Sigmoid colon (tissue), 7 donors: ENCODE measurements around the gene IRX5. TPM values are rescaled to one million over a fixed set of nuclear protein-coding genes. Genes with fewer than 3 reads are reported as not detected.

Experiments used
- DNase-seq: peaks from one replicate; pipeline ENCODE4 v3.0.0-alpha.2; 2019
- H3K27ac ChIP-seq, 4 donors: fragments of 200-600 bp; sonication (generic); one replicate each; pipeline ENCODE4 v1.5.1; 2016 to 2019; ENCODE audit warnings: mild to moderate bottlenecking in 1 of 4
- H3K27me3 ChIP-seq, 3 donors: fragments of 200-600 bp; sonication (generic); one replicate each; pipeline ENCODE4 v1.5.1; 2019; ENCODE audit warnings: mild to moderate bottlenecking in 1 of 3
- H3K36me3 ChIP-seq, 4 donors: fragments of 200-600 bp; sonication (generic); one replicate each; pipeline ENCODE4 v1.5.1; 2016 to 2019
- H3K4me1 ChIP-seq, 4 donors: fragments of 200-600 bp; sonication (generic); one replicate each; pipeline ENCODE4 v1.5.1; 2017 to 2019
- H3K4me3 ChIP-seq, 4 donors: fragments of 200-600 bp; sonication (generic); one replicate each; pipeline ENCODE4 v1.5.1; 2017 to 2019; ENCODE audit warnings: mild to moderate bottlenecking in 2 of 4, moderate library complexity in 1 of 4
- H3K9me3 ChIP-seq, 4 donors: fragments of 200-600 bp in 3 of 4; sonication (generic) in 3 of 4; one replicate each; pipeline versions ENCODE4 v1.5.1 to v1.6.1; 2013 to 2019
- EP300 ChIP-seq, 4 donors: sonication (generic); formaldehyde crosslinking; IDR thresholded peaks; one replicate each; pipeline ENCODE4 v1.6.1; 2017; ENCODE audit warnings: antibody characterized with exemption in 4 of 4
- POLR2A ChIP-seq, 2 donors: fragments of 450-650 bp; IDR thresholded peaks; one replicate each; pipeline ENCODE4 v1.6.1; 2016; ENCODE audit warnings: antibody characterized with exemption in 2 of 2, mild to moderate bottlenecking in 2 of 2, moderate library complexity in 2 of 2
- POLR2AphosphoS5 ChIP-seq, 4 donors: sonication (generic); formaldehyde crosslinking; IDR thresholded peaks; one replicate each; pipeline ENCODE4 v1.6.1; 2017; ENCODE audit warnings: antibody characterized with exemption in 4 of 4
- WGBS, 2 donors: extraction: QIAGEN DNeasy Blood & Tissue Kit; methylation state at CpG; one replicate each; pipeline ENCODE4 v1.1.7; 2013; 5-methylcytosine and 5-hydroxymethylcytosine counted together
- intact Hi-C: fragments of 100-400 bp; cut with DNase I; formaldehyde crosslinking; loops from one replicate; pipeline ENCODE4 v1.15.1; 2023
- polyA plus RNA-seq, 3 donors: library from polyadenylated mRNA; stranded (reverse); fragments of 200-250 nt; gene quantifications; one replicate each; pipeline ENCODE4 v1.2.3, GENCODE V29; 2013
- total RNA-seq, 4 donors: library from RNA; depleted of rRNA; stranded (reverse); fragments of >200 nt; gene quantifications; one replicate each; pipeline ENCODE4 v1.1.0, GENCODE V29; 2016
- TF ChIP-seq, protein P1 (sequence below), 4 experiments: fragments of 450-650 bp in 3 of 4; fragments of 200-600 bp in 1 of 4; IDR thresholded peaks; one replicate each; pipeline ENCODE4 v1.5.1; 2016 to 2019; ENCODE audit warnings: antibody characterized with exemption in 4 of 4, mild to moderate bottlenecking in 3 of 4, moderate library complexity in 2 of 4
- donor health status: healthy with polysubstance abuse.
- donor health status: Bipolar disorder and iron deficiency.
- donor health status: healthy.

The IRX5 gene
- total and polyA plus RNA-seq, 7 donors = not detected

DNA sequence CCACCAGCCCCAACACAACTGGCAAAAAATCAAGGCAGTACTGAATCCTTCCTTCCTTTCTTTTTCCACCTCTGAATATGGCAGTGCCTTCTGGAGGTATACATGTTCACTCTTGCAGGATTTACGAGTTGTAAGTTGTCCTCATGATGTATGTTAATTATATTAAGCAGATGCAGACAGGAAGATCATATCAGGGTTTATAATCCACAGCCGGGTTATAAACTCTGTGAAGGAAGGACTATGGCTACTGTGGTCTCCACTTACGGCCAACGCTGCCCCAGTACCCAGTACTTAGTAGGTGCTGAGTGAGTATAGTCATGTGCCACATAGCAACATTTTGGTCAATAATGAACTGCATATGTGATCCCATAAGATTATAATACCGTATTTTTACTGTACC lies 19.6 kb upstream of the IRX5 start:
- DNase-seq = no peak
- 61 to 81% methylated on average over 5 of the region's 5 CpGs for WGBS, 2 donors
- H3K4me3 ChIP-seq = no peak overlapping the region
- TF ChIP-seq EP300 (IDR thresholded peaks at IDR 0.05) (no peak), POLR2A (IDR thresholded peaks at IDR 0.05) (no peak), POLR2AphosphoS5 (IDR thresholded peaks at IDR 0.05) (no peak)
- TF ChIP-seq, protein P1, sequence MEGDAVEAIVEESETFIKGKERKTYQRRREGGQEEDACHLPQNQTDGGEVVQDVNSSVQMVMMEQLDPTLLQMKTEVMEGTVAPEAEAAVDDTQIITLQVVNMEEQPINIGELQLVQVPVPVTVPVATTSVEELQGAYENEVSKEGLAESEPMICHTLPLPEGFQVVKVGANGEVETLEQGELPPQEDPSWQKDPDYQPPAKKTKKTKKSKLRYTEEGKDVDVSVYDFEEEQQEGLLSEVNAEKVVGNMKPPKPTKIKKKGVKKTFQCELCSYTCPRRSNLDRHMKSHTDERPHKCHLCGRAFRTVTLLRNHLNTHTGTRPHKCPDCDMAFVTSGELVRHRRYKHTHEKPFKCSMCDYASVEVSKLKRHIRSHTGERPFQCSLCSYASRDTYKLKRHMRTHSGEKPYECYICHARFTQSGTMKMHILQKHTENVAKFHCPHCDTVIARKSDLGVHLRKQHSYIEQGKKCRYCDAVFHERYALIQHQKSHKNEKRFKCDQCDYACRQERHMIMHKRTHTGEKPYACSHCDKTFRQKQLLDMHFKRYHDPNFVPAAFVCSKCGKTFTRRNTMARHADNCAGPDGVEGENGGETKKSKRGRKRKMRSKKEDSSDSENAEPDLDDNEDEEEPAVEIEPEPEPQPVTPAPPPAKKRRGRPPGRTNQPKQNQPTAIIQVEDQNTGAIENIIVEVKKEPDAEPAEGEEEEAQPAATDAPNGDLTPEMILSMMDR (IDR thresholded peaks at IDR 0.05) = no peak
- no peaks in the 10 kb centered on the region for H3K9me3 ChIP-seq
- H3K27me3 ChIP-seq = peaks cover 0 to 17% (median 0%) of the 10 kb centered on the region in 3 donors
- no peaks in the 10 kb centered on the region for H3K4me1 ChIP-seq
- H3K27ac ChIP-seq = no peak overlapping the region
- intact Hi-C loops = no loop called here
- H3K36me3 ChIP-seq = no peaks in the 10 kb centered on the region

DNA sequence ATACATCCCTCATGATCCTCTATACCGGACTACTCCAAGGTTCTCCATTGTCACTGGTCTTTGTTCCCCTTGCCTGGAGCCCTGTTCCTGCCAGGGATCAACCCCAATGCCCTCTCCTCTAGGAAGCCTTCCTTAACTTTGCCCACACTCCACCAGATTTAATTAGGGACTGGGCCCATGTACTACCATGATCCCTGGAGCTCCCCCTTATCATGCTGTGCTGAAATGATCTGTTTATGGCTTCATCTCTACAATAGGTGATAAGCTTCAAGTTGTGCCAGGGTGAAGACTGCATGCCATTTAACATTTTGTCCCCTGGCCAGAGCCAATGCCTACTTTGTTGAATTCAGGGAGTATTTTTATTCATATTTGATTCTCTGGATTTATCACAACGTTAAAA lies 17.9 kb upstream of the IRX5 start:
- H3K27me3 ChIP-seq = peaks cover 0 to 27% (median 0%) of the 10 kb centered on the region in 3 donors
- WGBS, 2 donors = 77 to 86% methylated on average over 2 of the region's 2 CpGs

DNA sequence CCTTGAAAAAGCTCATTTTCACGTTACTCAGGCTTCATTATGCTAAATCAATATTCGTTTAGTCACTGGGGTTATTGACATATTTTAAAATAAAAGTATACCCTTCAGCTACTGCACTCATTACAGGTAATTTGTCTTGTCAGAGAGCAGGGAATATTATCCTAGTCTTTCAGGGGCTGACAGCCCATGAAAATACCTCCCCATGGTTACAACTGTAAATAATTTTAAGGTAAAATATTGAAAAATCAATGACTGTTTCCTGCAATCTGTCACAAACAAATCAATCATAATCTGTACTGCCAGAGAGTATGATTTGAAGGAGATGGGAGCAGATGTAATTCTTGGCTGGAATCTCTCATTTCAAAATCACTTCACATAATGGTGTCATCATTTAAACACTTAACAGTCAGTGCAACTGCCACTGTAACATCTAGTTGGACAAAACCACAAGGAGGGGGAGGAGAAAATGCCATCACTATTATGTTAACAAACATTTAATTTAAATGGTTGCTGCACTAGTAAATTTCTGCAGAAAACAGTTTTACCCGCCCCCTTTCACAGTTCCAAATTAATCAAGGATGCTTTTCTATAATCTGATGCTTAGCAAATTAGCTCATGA lies 9.3 kb upstream of the IRX5 start:
- TF ChIP-seq EP300 (IDR thresholded peaks at IDR 0.05) = no peak
- TF ChIP-seq POLR2AphosphoS5 (IDR thresholded peaks at IDR 0.05) = no peak
- TF ChIP-seq POLR2A (IDR thresholded peaks at IDR 0.05) = no peak
- TF ChIP-seq, protein P1 (IDR thresholded peaks at IDR 0.05) = no peak
- H3K4me1 ChIP-seq = no peaks in the 10 kb centered on the region
- H3K4me3 ChIP-seq = no peak overlapping the region
- no peak for DNase-seq
- intact Hi-C loops = no loop called here
- 60 to 82% methylated on average over 3 of the region's 3 CpGs for WGBS, 2 donors
- H3K9me3 ChIP-seq = no peaks in the 10 kb centered on the region
- no peaks in the 10 kb centered on the region for H3K36me3 ChIP-seq
- H3K27me3 ChIP-seq = peaks cover 10 to 91% (median 29%) of the 10 kb centered on the region in 3 donors
- H3K27ac ChIP-seq = no peak overlapping the region

More for the DNA sequence above, 17.9 kb upstream of the IRX5 start:
- intact Hi-C loops = no loop called here
- H3K27ac ChIP-seq = no peak overlapping the region
- H3K36me3 ChIP-seq = no peaks in the 10 kb centered on the region
- no peak overlapping the region for H3K4me3 ChIP-seq
- DNase-seq = no peak
- H3K4me1 ChIP-seq = no peaks in the 10 kb centered on the region
- TF ChIP-seq POLR2AphosphoS5 (IDR thresholded peaks at IDR 0.05) = no peak
- TF ChIP-seq EP300 (IDR thresholded peaks at IDR 0.05) = no peak
- TF ChIP-seq POLR2A (IDR thresholded peaks at IDR 0.05) = no peak
- TF ChIP-seq, protein P1 (IDR thresholded peaks at IDR 0.05) = no peak
- H3K9me3 ChIP-seq = no peaks in the 10 kb centered on the region

DNA sequence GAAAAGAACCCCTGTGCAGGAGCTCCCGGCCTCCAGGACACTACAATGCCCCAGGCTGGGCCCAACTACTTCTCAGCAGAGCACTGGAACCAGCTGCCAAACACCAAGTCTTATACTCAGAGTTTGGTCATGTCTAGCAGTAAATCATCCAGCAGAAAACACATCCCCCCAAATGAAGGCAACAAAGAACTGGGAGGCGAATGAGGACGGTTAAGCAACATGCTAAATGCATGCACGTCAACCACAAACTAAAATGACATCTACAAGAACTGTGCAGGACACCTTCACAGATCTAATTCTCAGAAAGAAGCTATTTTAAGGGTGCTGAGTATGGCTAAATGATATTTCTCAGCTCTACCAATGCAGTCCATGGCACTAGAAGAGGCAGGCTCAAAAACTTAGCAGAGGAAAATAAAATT lies 7.6 kb upstream of the IRX5 start:
- no peak for DNase-seq
- Histone ChIP-seq H3K27me3 (peaks cover 24 to 99% (median 47%) of the 10 kb centered on the region in 3 donors), H3K4me3 (no peak overlapping the region), H3K36me3 (no peaks in the 10 kb centered on the region), H3K27ac (no peak overlapping the region), H3K9me3 (no peaks in the 10 kb centered on the region), H3K4me1 (peaks cover 0 to 5% (median 1%) of the 10 kb centered on the region in 4 donors)
- no peak for TF ChIP-seq POLR2A (IDR thresholded peaks at IDR 0.05)
- TF ChIP-seq, protein P1 (IDR thresholded peaks at IDR 0.05) = no peak
- no peak for TF ChIP-seq EP300 (IDR thresholded peaks at IDR 0.05)
- no peak for TF ChIP-seq POLR2AphosphoS5 (IDR thresholded peaks at IDR 0.05)
- intact Hi-C loops = no loop called here
- 89 to 92% methylated on average over 4 of the region's 4 CpGs for WGBS, 2 donors

- Histone ChIP-seq H3K4me1 (peaks cover 0 to 12% (median 4%) of the 10 kb centered on the region in 4 donors), H3K27me3 (peaks cover 27 to 98% (median 54%) of the 10 kb centered on the region in 3 donors), H3K4me3 (no peak overlapping the region), H3K36me3 (no peaks in the 10 kb centered on the region), H3K9me3 (no peaks in the 10 kb centered on the region), H3K27ac (no peak overlapping the region)
- no peak for DNase-seq
- WGBS, 2 donors = 59 to 83% methylated on average over 2 of the region's 2 CpGs
- intact Hi-C loops = no loop called here
- TF ChIP-seq POLR2A (IDR thresholded peaks at IDR 0.05) (no peak), EP300 (IDR thresholded peaks at IDR 0.05) (no peak), POLR2AphosphoS5 (IDR thresholded peaks at IDR 0.05) (no peak)
- TF ChIP-seq, protein P1 (IDR thresholded peaks at IDR 0.05) = no peak
These were observed 6.7 kb upstream of the IRX5 start for GRCh38 chr16:54923988-54924387.
